Measurements from ENCODE around the gene DNAH8. TPM values are rescaled to one million over a fixed set of nuclear protein-coding genes. Genes with fewer than 3 reads are reported as not detected.

DNAH8 gene
- total RNA-seq, 1 experiment from 2014 or later, result not detected

DNA sequence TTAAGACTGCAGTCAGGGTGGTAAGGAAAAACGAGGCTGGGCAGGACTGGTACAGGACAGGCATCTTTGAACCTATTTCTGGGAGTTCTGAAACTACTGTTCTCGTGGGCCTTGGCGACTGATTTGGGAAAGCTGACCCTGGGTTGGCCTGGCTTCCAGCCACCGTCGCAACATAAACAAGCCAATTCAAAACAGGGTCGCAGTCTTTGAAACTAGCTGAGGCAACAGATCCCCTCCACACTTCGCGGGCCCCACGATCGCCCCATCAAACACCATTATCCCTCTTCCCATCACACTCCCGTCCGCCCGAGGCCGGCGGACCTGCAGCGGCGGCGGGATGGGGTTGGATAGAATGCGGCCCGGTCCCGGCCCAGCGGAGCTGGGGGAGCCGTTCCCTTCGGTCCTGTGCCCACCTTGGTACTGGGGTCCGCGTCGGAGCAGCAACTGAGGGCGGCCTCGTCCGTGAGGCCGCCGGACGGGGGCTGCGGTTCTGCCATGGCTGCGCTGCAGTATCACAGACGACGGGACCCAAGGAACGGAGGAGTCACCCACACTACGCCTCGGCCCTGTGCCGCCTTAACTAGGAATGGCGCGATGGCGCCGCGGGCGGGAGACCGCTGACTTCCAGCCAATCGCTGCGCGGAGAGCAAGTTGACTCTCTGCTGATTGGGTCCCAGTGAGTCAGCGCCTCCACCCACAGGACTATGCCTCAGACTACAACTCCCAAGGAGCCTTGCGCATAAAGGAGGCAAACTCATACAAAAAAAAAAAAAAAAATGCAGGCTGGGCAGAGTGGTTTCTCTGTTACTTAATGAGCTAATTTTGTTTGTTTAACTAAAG, 12.3 kb upstream of the DNAH8 start, which contains the start of gene GLO1:
TSS of gene GLO1 (minus strand) at position 588 of the 840 bp plus-strand sequence. CDS start at position 497, 91 bp downstream.
- BruUV-seq (replicated peaks), result TSS peak; percentile 50
- peak within 1 kb of the TSS; percentile 70 for H3K27ac ChIP-seq (ENCODE audit: low read depth, low read length)
- peaks cover 50% of the 10 kb centered on the region for H3K79me2 ChIP-seq (ENCODE audit: insufficient read depth, low read length)
- H4K20me1 ChIP-seq (ENCODE audit: insufficient read depth), result no peaks in the 10 kb centered on the region
- RAD21 ChIA-PET (ENCODE audit: low non-redundant PET in 1 of 2, low total read pairs in 2 of 2, uncharacterized antibody in 2 of 2, unreplicated experiment in 2 of 2), result no interaction called here
- peak within 1 kb of the TSS; percentile 81 to 86 for H3K4me3 ChIP-seq (replicated peaks in 1 of 2; ENCODE audit: low read depth in 1 of 2, low read length in 2 of 2)
- POLR2A ChIA-PET, result interaction anchor here (0.6 to 1.5 kb wide), 7 partner anchors 10 to 24 kb away, joined by 3 to 13 read pairs (median 4); no protein-coding TSS in a partner anchor
- intact Hi-C loops (cut with micrococcal nuclease), result no loop called here
- H3K4me1 ChIP-seq (ENCODE audit: control insufficient read depth in 1 of 2, insufficient read depth in 2 of 2, low read length in 2 of 2), result peaks cover 0 to 11% of the 10 kb centered on the region in 2 experiments; a peak in 2 of 4 replicates
- peak within 1 kb of the TSS; percentile 82 for H3K9ac ChIP-seq (ENCODE audit: low read length)
- H3K36me3 ChIP-seq (ENCODE audit: control insufficient read depth in 1 of 2, insufficient read depth in 2 of 2, low read length in 2 of 2), result peaks cover 2 to 15% of the 10 kb centered on the region in 2 experiments; a peak in 2 of 4 replicates
- H3K4me2 ChIP-seq (ENCODE audit: low read length), result peak within 1 kb of the TSS; percentile 91
- H3K9me2 ChIP-seq (ENCODE audit: insufficient read depth), result no peaks in the 10 kb centered on the region
- no peaks in the 10 kb centered on the region for H3K27me3 ChIP-seq (ENCODE audit: insufficient read depth, low read length)
- peak; percentile 99 for ATAC-seq
- CTCF ChIA-PET, result interaction anchor here (1.1 kb wide), 1 partner anchor 9 kb away, joined by 3 read pairs; no protein-coding TSS in a partner anchor
- H2AFZ ChIP-seq (ENCODE audit: low read depth, low read length, poor library complexity, severe bottlenecking), result peak within 1 kb of the TSS; percentile 88
- peak; percentile 97 for DNase-seq (ENCODE audit: low read depth, low spot score)
- H3K9me3 ChIP-seq (ENCODE audit: control insufficient read depth in 1 of 2, insufficient read depth in 1 of 2, low read depth in 1 of 2, low read length in 2 of 2), result no peaks in the 10 kb centered on the region
- TF ChIP-seq ZNF274 (IDR thresholded peaks at IDR 0.05; ENCODE audit: low read depth, low read length), result no peak
- TF ChIP-seq, protein P1, sequence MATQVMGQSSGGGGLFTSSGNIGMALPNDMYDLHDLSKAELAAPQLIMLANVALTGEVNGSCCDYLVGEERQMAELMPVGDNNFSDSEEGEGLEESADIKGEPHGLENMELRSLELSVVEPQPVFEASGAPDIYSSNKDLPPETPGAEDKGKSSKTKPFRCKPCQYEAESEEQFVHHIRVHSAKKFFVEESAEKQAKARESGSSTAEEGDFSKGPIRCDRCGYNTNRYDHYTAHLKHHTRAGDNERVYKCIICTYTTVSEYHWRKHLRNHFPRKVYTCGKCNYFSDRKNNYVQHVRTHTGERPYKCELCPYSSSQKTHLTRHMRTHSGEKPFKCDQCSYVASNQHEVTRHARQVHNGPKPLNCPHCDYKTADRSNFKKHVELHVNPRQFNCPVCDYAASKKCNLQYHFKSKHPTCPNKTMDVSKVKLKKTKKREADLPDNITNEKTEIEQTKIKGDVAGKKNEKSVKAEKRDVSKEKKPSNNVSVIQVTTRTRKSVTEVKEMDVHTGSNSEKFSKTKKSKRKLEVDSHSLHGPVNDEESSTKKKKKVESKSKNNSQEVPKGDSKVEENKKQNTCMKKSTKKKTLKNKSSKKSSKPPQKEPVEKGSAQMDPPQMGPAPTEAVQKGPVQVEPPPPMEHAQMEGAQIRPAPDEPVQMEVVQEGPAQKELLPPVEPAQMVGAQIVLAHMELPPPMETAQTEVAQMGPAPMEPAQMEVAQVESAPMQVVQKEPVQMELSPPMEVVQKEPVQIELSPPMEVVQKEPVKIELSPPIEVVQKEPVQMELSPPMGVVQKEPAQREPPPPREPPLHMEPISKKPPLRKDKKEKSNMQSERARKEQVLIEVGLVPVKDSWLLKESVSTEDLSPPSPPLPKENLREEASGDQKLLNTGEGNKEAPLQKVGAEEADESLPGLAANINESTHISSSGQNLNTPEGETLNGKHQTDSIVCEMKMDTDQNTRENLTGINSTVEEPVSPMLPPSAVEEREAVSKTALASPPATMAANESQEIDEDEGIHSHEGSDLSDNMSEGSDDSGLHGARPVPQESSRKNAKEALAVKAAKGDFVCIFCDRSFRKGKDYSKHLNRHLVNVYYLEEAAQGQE (IDR thresholded peaks at IDR 0.05; ENCODE audit: low read depth), result no peak
- TF ChIP-seq, protein P2, sequence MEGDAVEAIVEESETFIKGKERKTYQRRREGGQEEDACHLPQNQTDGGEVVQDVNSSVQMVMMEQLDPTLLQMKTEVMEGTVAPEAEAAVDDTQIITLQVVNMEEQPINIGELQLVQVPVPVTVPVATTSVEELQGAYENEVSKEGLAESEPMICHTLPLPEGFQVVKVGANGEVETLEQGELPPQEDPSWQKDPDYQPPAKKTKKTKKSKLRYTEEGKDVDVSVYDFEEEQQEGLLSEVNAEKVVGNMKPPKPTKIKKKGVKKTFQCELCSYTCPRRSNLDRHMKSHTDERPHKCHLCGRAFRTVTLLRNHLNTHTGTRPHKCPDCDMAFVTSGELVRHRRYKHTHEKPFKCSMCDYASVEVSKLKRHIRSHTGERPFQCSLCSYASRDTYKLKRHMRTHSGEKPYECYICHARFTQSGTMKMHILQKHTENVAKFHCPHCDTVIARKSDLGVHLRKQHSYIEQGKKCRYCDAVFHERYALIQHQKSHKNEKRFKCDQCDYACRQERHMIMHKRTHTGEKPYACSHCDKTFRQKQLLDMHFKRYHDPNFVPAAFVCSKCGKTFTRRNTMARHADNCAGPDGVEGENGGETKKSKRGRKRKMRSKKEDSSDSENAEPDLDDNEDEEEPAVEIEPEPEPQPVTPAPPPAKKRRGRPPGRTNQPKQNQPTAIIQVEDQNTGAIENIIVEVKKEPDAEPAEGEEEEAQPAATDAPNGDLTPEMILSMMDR (IDR thresholded peaks at IDR 0.05 in 2 of 3, conservative IDR thresholded peaks at IDR 0.05 in 1 of 3; ENCODE audit: borderline replicate concordance in 1 of 3, insufficient read depth in 1 of 3, low read depth in 2 of 3, low read length in 2 of 3), result no peak
- TF ChIP-seq, protein P3, sequence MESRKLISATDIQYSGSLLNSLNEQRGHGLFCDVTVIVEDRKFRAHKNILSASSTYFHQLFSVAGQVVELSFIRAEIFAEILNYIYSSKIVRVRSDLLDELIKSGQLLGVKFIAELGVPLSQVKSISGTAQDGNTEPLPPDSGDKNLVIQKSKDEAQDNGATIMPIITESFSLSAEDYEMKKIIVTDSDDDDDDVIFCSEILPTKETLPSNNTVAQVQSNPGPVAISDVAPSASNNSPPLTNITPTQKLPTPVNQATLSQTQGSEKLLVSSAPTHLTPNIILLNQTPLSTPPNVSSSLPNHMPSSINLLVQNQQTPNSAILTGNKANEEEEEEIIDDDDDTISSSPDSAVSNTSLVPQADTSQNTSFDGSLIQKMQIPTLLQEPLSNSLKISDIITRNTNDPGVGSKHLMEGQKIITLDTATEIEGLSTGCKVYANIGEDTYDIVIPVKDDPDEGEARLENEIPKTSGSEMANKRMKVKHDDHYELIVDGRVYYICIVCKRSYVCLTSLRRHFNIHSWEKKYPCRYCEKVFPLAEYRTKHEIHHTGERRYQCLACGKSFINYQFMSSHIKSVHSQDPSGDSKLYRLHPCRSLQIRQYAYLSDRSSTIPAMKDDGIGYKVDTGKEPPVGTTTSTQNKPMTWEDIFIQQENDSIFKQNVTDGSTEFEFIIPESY (IDR thresholded peaks at IDR 0.05; ENCODE audit: extremely low read depth, insufficient replicate concordance, low read length), result no peak
- TF ChIP-seq MAX (IDR thresholded peaks at IDR 0.05), result peak; percentile 87
- TF ChIP-seq EZH2 (IDR thresholded peaks at IDR 0.05), result no peak
- TF ChIP-seq ZFX (IDR thresholded peaks at IDR 0.05), result peak; percentile 98
- no peak for TF ChIP-seq SIN3A (IDR thresholded peaks at IDR 0.05; ENCODE audit: low read depth)
- no peak for TF ChIP-seq EGR1 (IDR thresholded peaks at IDR 0.05; ENCODE audit: low read depth)
- TF ChIP-seq RAD21 (IDR thresholded peaks at IDR 0.05; ENCODE audit: low read depth), result no peak
- no peak for TF ChIP-seq FOSL1 (IDR thresholded peaks at IDR 0.05; ENCODE audit: low read depth)
- no peak for TF ChIP-seq ATF3 (IDR thresholded peaks at IDR 0.05)
- no peak for TF ChIP-seq JUND (IDR thresholded peaks at IDR 0.05)
- TF ChIP-seq SP1 (IDR thresholded peaks at IDR 0.05; ENCODE audit: low read depth), result peak; percentile 96
- no peak for TF ChIP-seq TCF7L2 (IDR thresholded peaks at IDR 0.05; ENCODE audit: borderline replicate concordance, extremely low read depth, insufficient read depth, insufficient read length)
- peak; percentile 83 for TF ChIP-seq YY1 (IDR thresholded peaks at IDR 0.05; ENCODE audit: extremely low read depth, insufficient replicate concordance, low read depth, low read length)
- no peak for TF ChIP-seq ELF1 (IDR thresholded peaks at IDR 0.05; ENCODE audit: borderline replicate concordance, low read depth)
- peak; percentile 91 for TF ChIP-seq POLR2A (IDR thresholded peaks at IDR 0.05; ENCODE audit: borderline replicate concordance, extremely low read depth, insufficient read depth, insufficient read length)
- TF ChIP-seq CBX3 (IDR thresholded peaks at IDR 0.05; ENCODE audit: low read depth), result no peak
